Measurements from ENCODE around the gene TAF3. TPM values are rescaled to one million over a fixed set of nuclear protein-coding genes. Genes with fewer than 3 reads are reported as not detected.

TAF3 gene
- total and polyA plus RNA-seq, 4 donors: 3.4 to 7.0 (median 5.0) TPM

DNA sequence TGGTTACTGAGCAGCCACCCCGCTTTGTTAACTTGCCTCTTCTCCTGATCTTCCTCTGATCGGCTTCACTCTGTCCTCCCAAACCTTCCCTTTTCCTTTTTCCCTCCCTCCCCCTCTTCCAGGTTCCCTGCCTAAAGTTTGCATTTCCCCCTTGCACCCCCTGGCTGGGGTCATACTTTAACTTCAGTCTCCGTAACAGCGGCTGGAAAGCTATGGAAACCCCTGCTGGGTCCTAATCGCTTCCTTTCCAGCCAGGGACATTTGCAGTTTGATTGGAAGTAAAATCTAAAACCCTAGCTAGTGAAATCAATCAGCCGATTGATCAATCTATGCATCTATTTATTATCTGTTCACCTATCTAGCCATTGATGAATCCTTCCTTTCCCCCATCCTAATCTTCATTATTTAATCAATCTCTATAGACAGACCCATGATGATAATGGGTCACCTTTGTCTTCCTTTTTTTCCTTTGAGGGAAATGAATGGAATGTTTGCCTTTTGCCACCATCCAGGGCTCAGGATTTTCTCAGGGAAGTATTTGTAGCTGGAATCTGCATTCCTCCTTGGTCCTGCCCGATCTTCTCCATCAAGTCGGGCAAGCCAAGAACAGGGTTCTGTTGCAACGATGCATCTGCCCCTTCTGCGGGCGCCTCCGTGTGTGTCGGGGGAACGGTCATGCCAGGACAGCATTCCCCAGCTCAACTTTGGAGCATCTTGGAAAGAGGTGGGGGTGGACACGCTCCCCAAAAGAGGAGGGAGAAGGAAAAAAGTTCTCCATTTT is 245.0 kb downstream of the TAF3 start:
- ATAC-seq (ENCODE audit: insufficient read depth, low FRiP score): no peak
- Histone ChIP-seq H3K27ac (ENCODE audit: low read depth in 1 of 2, low read length in 1 of 2) (no peak overlapping the region), H3K4me1 (ENCODE audit: control insufficient read depth in 5 of 5, insufficient read depth in 5 of 5, low read length in 5 of 5) (peaks cover 0 to 5% (median 0%) of the 10 kb centered on the region in 5 donors), H3K9me3 (ENCODE audit: control insufficient read depth in 4 of 4, insufficient read depth in 3 of 4, low read length in 3 of 4) (peaks cover 0 to 3% (median 0%) of the 10 kb centered on the region in 4 donors), H3K36me3 (ENCODE audit: control insufficient read depth in 4 of 4, insufficient read depth in 4 of 4, low read length in 4 of 4) (no peaks in the 10 kb centered on the region), H3K9ac (ENCODE audit: insufficient read depth in 1 of 2, low read length in 2 of 2) (no peak overlapping the region), H3K4me3 (no peak overlapping the region), H3K27me3 (ENCODE audit: control insufficient read depth in 3 of 3, insufficient read depth in 3 of 3, low read length in 2 of 3) (peaks cover 0 to 84% (median 71%) of the 10 kb centered on the region in 3 donors)
- DNase-seq: no peak
- no peak for TF ChIP-seq CTCF (IDR thresholded peaks at IDR 0.05; ENCODE audit: control extremely low read depth, extremely low read depth)
- 60 to 79% methylated on average over 15 of the region's 15 CpGs for WGBS, 2 donors

DNA sequence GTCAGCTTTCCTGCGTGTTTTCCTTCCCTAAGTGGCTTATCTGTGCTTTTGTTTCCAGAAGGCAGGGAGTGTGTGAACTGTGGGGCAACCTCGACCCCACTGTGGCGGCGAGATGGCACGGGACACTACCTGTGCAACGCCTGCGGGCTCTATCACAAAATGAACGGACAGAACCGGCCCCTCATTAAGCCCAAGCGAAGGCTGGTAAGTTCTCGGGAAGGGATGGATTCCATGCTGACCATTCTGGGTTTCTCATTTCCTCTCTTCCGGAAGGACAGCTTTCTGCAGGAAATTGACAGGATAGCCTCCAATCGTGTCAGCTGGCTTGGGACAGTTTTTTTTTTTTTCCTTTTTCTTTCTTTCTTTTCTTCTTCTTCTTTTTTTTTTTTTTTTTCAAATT is 245.6 kb downstream of the TAF3 start:
- Histone ChIP-seq H3K4me1 (ENCODE audit: control insufficient read depth in 5 of 5, insufficient read depth in 5 of 5, low read length in 5 of 5) (peaks cover 0 to 5% (median 0%) of the 10 kb centered on the region in 5 donors), H3K27me3 (ENCODE audit: control insufficient read depth in 3 of 3, insufficient read depth in 3 of 3, low read length in 2 of 3) (peaks cover 0 to 81% (median 68%) of the 10 kb centered on the region in 3 donors), H3K4me3 (no peak overlapping the region), H3K9me3 (ENCODE audit: control insufficient read depth in 4 of 4, insufficient read depth in 3 of 4, low read length in 3 of 4) (peaks cover 0 to 3% (median 0%) of the 10 kb centered on the region in 4 donors), H3K36me3 (ENCODE audit: control insufficient read depth in 4 of 4, insufficient read depth in 4 of 4, low read length in 4 of 4) (no peaks in the 10 kb centered on the region), H3K27ac (ENCODE audit: low read depth in 1 of 2, low read length in 1 of 2) (peak overlapping the region in 1 of 2 donors; percentile 5), H3K9ac (ENCODE audit: insufficient read depth in 1 of 2, low read length in 2 of 2) (no peak overlapping the region)
- WGBS, 2 donors: 57 to 75% methylated on average over 13 of the region's 13 CpGs
- ATAC-seq (ENCODE audit: insufficient read depth, low FRiP score): no peak
- no peak for TF ChIP-seq CTCF (IDR thresholded peaks at IDR 0.05; ENCODE audit: control extremely low read depth, extremely low read depth)
- DNase-seq: no peak

- no peak overlapping the region for H3K27ac ChIP-seq (ENCODE audit: low read depth in 1 of 2, low read length in 1 of 2)
- H3K36me3 ChIP-seq (ENCODE audit: control insufficient read depth in 4 of 4, insufficient read depth in 4 of 4, low read length in 4 of 4): peaks cover 0 to 2% (median 0%) of the 10 kb centered on the region in 4 donors
- peaks cover 0 to 2% (median 0%) of the 10 kb centered on the region in 5 donors for H3K4me1 ChIP-seq (ENCODE audit: control insufficient read depth in 5 of 5, insufficient read depth in 5 of 5, low read length in 5 of 5)
- H3K9me3 ChIP-seq (ENCODE audit: control insufficient read depth in 4 of 4, insufficient read depth in 3 of 4, low read length in 3 of 4): no peaks in the 10 kb centered on the region
- ATAC-seq (ENCODE audit: insufficient read depth, low FRiP score) (no peak), DNase-seq (no peak)
- TF ChIP-seq CTCF (IDR thresholded peaks at IDR 0.05; ENCODE audit: control extremely low read depth, extremely low read depth): no peak
- H3K4me3 ChIP-seq: no peak overlapping the region
- H3K9ac ChIP-seq (ENCODE audit: insufficient read depth in 1 of 2, low read length in 2 of 2): no peak overlapping the region
- 52 to 70% methylated on average over 5 of the region's 5 CpGs for WGBS, 2 donors
- peaks cover 0 to 81% (median 63%) of the 10 kb centered on the region in 3 donors for H3K27me3 ChIP-seq (ENCODE audit: control insufficient read depth in 3 of 3, insufficient read depth in 3 of 3, low read length in 2 of 3)
Measured at GRCh38 chr10:8064436-8064835, 246.1 kb downstream of the TAF3 start.
